ENCODE results near the gene CDK3. TPM values are rescaled to one million over a fixed set of nuclear protein-coding genes. Genes with fewer than 3 reads are reported as not detected.

CDK3 gene
- total and polyA plus RNA-seq, 9 of the 15 experiments (the other 6 are each of a cell fraction or from before 2014, with no cell fraction given) = 0.55 to 8.2 (median 4.7) TPM

DNA sequence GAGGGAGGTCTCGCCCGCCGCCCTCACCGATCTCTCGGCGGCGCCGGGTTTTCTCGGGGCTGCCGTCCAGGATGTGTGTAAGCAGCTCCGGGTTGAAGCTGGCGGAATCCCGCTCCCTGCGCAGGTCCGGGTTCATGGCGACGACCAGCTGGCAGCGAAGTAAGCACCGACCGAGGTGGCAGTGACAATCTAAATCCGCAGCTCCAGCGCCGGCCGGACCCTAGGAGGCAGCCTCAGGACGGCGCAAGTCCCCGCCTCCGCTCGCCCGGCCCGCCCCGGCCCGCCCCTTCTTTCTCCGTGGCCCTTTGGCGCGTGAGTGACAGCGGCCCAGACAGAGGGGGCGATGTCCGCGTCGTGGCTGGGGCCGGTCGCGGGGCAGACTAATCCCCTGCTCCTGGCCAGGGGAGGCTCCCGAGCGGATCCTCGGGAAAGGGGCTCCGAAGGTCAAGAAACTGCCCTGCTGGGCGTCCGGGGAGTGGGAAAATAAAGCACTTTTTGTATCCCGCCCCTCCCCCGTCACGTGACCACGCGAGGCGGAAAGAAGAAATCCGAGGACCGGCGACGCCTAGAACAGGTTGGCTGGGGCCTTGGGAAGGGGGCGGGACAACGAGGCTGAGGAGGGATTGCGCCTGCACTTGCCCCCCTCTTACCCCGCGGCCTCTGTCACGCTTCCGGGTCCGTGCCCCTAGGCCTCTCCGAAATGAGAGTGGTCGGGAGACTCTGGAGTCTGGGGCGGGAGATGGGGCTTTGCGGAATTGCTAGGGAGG is 21.5 kb upstream of the CDK3 start, which contains the start of the genes ACOX1 and TEN1:
TSS of gene ACOX1 (minus strand) at position 229 of the 767 bp plus-strand sequence. CDS start at position 136, 93 bp downstream.
TSS of gene TEN1 (plus strand) at position 303 of the 767 bp plus-strand sequence. CDS start 6,953 bp downstream, outside the sequence.
- peak; percentile 91 to 98 (median 92) for DNase-seq (ENCODE audit: extremely low read depth in 1 of 4, low spot score in 3 of 4)
- no peaks in the 10 kb centered on the region for H3K9me1 ChIP-seq (ENCODE audit: control insufficient read depth, insufficient read depth, low read length)
- in situ Hi-C loops (cut with MboI) (no loop called here), intact Hi-C loops (cut with micrococcal nuclease) (loop anchor here (5.0 to 10.0 kb wide), 2 partner anchors 37 to 194 kb away; partner anchors contain the start of genes FBF1 and UNK)
- ChIA-PET CTCF (ENCODE audit: low intra/inter-chr PET ratio) (interaction anchor here (1.1 kb wide), 1 partner anchor 21 kb away, joined by 3 read pairs; no protein-coding TSS in a partner anchor), POLR2A (interaction anchor here (0.6 to 1.5 kb wide), 13 partner anchors 13 to 874 kb away, joined by 3 to 6 read pairs (median 3); partner anchors contain the start of gene SRP68)
- H4K20me1 ChIP-seq (replicated peaks; ENCODE audit: control insufficient read depth, insufficient read depth, low read length) = no peaks in the 10 kb centered on the region
- no TSS peak for BruUV-seq (replicated peaks)
- FAIRE-seq = peak; percentile 76
- peak within 1 kb of the TSS; percentile 67 for H3K4me3 ChIP-seq
- peak within 1 kb of the TSS; percentile 95 for H2AFZ ChIP-seq (ENCODE audit: low read depth, low read length)
- H3K9ac ChIP-seq (ENCODE audit: insufficient read depth in 1 of 2, low read depth in 2 of 2, low read length in 2 of 2) = peak within 1 kb of the TSS; percentile 79 to 96
- no peaks in the 10 kb centered on the region for H3K9me3 ChIP-seq (replicated peaks; ENCODE audit: control insufficient read depth, insufficient read depth, low read depth, low read length)
- peak within 1 kb of the TSS; percentile 96 for H3K4me2 ChIP-seq (ENCODE audit: insufficient read depth, low read length)
- no peaks in the 10 kb centered on the region for H3K27me3 ChIP-seq (ENCODE audit: control insufficient read depth in 2 of 2, insufficient read depth in 2 of 2, low read length in 2 of 2)
- H3K4me1 ChIP-seq (replicated peaks in 1 of 2; ENCODE audit: control insufficient read depth in 2 of 2, insufficient read depth in 2 of 2, low read length in 2 of 2) = peaks cover 34 to 39% of the 10 kb centered on the region in 2 experiments
- H3K36me3 ChIP-seq (ENCODE audit: control insufficient read depth, insufficient read depth, low read length) = peaks cover 3% of the 10 kb centered on the region; the same call in 1 of the 3 replicates
- peaks cover 36% of the 10 kb centered on the region for H3K79me2 ChIP-seq (ENCODE audit: control insufficient read depth, insufficient read depth, low read length)
- peak within 1 kb of the TSS; percentile 78 for H3K27ac ChIP-seq (ENCODE audit: extremely low read depth, low read depth, low read length)
- ATAC-seq = peak; percentile 94
- WGBS (ENCODE audit: insufficient coverage, low coverage, missing lambda C conversion rate) = under 1% methylated on average over 48 of the region's 72 CpGs
- TF ChIP-seq POLR2G (IDR thresholded peaks at IDR 0.05; ENCODE audit: low read depth, low read length) = peak; percentile 95
- peak; percentile 91 for TF ChIP-seq PHF20 (IDR thresholded peaks at IDR 0.05; ENCODE audit: partially characterized antibody)
- peak; percentile 68; the same call in 1 of the 2 replicates for TF ChIP-seq ZBTB2 (IDR thresholded peaks at IDR 0.05)
- no peak for TF ChIP-seq ZNF436 (CRISPR knock-in tag; IDR thresholded peaks at IDR 0.05)
- peak; percentile 91 for TF ChIP-seq NFIC (IDR thresholded peaks at IDR 0.05)
- 0 out of 2 replicates have a peak, but pooled peaks have one; percentile 28 for TF ChIP-seq DPF2 (IDR thresholded peaks at IDR 0.05)
- TF ChIP-seq CBFA2T2 (conservative IDR thresholded peaks at IDR 0.05) = peak; percentile 96
- TF ChIP-seq ETS1 (conservative IDR thresholded peaks at IDR 0.05; ENCODE audit: control insufficient read depth, low read depth, low read length) = peak; percentile 14; the same call in 1 of the 2 replicates
- TF ChIP-seq L3MBTL2 (IDR thresholded peaks at IDR 0.05) = peak; percentile 82
- TF ChIP-seq SMARCC2 (IDR thresholded peaks at IDR 0.05; ENCODE audit: low read depth) = 0 out of 2 replicates have a peak, but pooled peaks have one; percentile 45
- TF ChIP-seq ZNF23 (CRISPR knock-in tag; IDR thresholded peaks at IDR 0.05) = no peak
- no peak for TF ChIP-seq HNRNPK (IDR thresholded peaks at IDR 0.05; ENCODE audit: low read depth, low read length, poor library complexity, severe bottlenecking)
- TF ChIP-seq ZNF583 (CRISPR knock-in tag; IDR thresholded peaks at IDR 0.05) = 0 out of 2 replicates have a peak, but pooled peaks have one; percentile 48
- TF ChIP-seq, protein P1, sequence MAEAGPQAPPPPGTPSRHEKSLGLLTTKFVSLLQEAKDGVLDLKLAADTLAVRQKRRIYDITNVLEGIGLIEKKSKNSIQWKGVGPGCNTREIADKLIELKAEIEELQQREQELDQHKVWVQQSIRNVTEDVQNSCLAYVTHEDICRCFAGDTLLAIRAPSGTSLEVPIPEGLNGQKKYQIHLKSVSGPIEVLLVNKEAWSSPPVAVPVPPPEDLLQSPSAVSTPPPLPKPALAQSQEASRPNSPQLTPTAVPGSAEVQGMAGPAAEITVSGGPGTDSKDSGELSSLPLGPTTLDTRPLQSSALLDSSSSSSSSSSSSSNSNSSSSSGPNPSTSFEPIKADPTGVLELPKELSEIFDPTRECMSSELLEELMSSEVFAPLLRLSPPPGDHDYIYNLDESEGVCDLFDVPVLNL (CRISPR knock-in tag; IDR thresholded peaks at IDR 0.05; ENCODE audit: low read depth) = peak; percentile 60; the same call in 1 of the 2 replicates
- TF ChIP-seq ADNP (tag; IDR thresholded peaks at IDR 0.05) = no peak
- TF ChIP-seq SAP30 (IDR thresholded peaks at IDR 0.05; ENCODE audit: borderline replicate concordance, insufficient read depth, low read depth, low read length, poor library complexity, severe bottlenecking) = peak; percentile 74
- peak; percentile 41; the same call in 1 of the 2 replicates for TF ChIP-seq ZNF263 (CRISPR knock-in tag; IDR thresholded peaks at IDR 0.05; ENCODE audit: borderline replicate concordance)
- TF ChIP-seq NONO (IDR thresholded peaks at IDR 0.05; ENCODE audit: low read depth in 2 of 2, low read length in 1 of 2) = 0 out of 4 replicates have a peak, but pooled peaks of 1 of the 2 experiments have one; percentile 7

Measured in K562 (cell line).